ENCODE measurements around the gene PPEF2. TPM values are rescaled to one million over a fixed set of nuclear protein-coding genes. Genes with fewer than 3 reads are reported as not detected.

The PPEF2 gene
- total RNA-seq, 1 donor from 2014 or later = 0.07 TPM

GRCh38 chr4:75921910-75922309 lies 19.7 kb upstream of the PPEF2 start:
- no peaks in the 10 kb centered on the region for H4K20me1 ChIP-seq (ENCODE audit: low read depth)
- no peak overlapping the region for H3K4me2 ChIP-seq
- H3K27me3 ChIP-seq = no peaks in the 10 kb centered on the region
- no peaks in the 10 kb centered on the region for H3K9me3 Mint-ChIP-seq
- no peak overlapping the region for H3K27ac ChIP-seq
- no peak for DNase-seq (ENCODE audit: low spot score)
- TF ChIP-seq EZH2 (IDR thresholded peaks at IDR 0.05) (no peak), EZH2phosphoT487 (IDR thresholded peaks at IDR 0.05) (no peak), CTCF (IDR thresholded peaks at IDR 0.05) (no peak)
- H3K36me3 Mint-ChIP-seq = peaks cover 2% of the 10 kb centered on the region
- H3K4me3 Mint-ChIP-seq = no peak overlapping the region
- no peaks in the 10 kb centered on the region for H3K4me1 ChIP-seq
- H3K9ac ChIP-seq = no peak overlapping the region
- no peak overlapping the region for H3K27ac Mint-ChIP-seq
- H3K79me2 ChIP-seq (ENCODE audit: low read depth) = no peaks in the 10 kb centered on the region
- H3K4me3 ChIP-seq = no peak overlapping the region
- peaks cover 3% of the 10 kb centered on the region for H3K4me1 Mint-ChIP-seq
- H3K36me3 ChIP-seq = no peaks in the 10 kb centered on the region
- H3K27me3 Mint-ChIP-seq (ENCODE audit: insufficient read depth, low read depth) = peaks cover 2% of the 10 kb centered on the region
- no peaks in the 10 kb centered on the region for H3K9me3 ChIP-seq (ENCODE audit: low read depth)
- no peak overlapping the region for H2AFZ ChIP-seq (replicated peaks)
- no peaks in the 10 kb centered on the region for H3F3A ChIP-seq (ENCODE audit: low read depth)

GRCh38 chr4:75920327-75920726 lies 18.1 kb upstream of the PPEF2 start:
- Histone ChIP-seq H3K27ac (no peak overlapping the region), H3K4me3 (no peak overlapping the region), H3F3A (ENCODE audit: low read depth) (no peaks in the 10 kb centered on the region), H3K4me1 (peaks cover 4% of the 10 kb centered on the region), H3K4me2 (no peak overlapping the region), H3K27me3 (no peaks in the 10 kb centered on the region), H4K20me1 (ENCODE audit: low read depth) (no peaks in the 10 kb centered on the region), H2AFZ (replicated peaks) (no peak overlapping the region), H3K36me3 (no peaks in the 10 kb centered on the region), H3K9me3 (ENCODE audit: low read depth) (no peaks in the 10 kb centered on the region), H3K9ac (no peak overlapping the region), H3K79me2 (ENCODE audit: low read depth) (no peaks in the 10 kb centered on the region)
- no peak for DNase-seq (ENCODE audit: low spot score)
- no peak overlapping the region for H3K27ac Mint-ChIP-seq
- no peak overlapping the region for H3K4me3 Mint-ChIP-seq
- no peaks in the 10 kb centered on the region for H3K9me3 Mint-ChIP-seq
- no peak for TF ChIP-seq CTCF (IDR thresholded peaks at IDR 0.05)
- no peak for TF ChIP-seq EZH2phosphoT487 (IDR thresholded peaks at IDR 0.05)
- no peak for TF ChIP-seq EZH2 (IDR thresholded peaks at IDR 0.05)
- H3K4me1 Mint-ChIP-seq = peaks cover 8% of the 10 kb centered on the region
- peaks cover 2% of the 10 kb centered on the region for H3K27me3 Mint-ChIP-seq (ENCODE audit: insufficient read depth, low read depth)
- peaks cover 2% of the 10 kb centered on the region for H3K36me3 Mint-ChIP-seq

- Histone ChIP-seq H3K36me3 (no peaks in the 10 kb centered on the region), H3K9ac (no peak overlapping the region), H2AFZ (replicated peaks) (no peak overlapping the region), H3K9me3 (ENCODE audit: low read depth) (no peaks in the 10 kb centered on the region), H4K20me1 (ENCODE audit: low read depth) (no peaks in the 10 kb centered on the region), H3K27me3 (no peaks in the 10 kb centered on the region), H3K27ac (no peak overlapping the region), H3K4me1 (peaks cover 4% of the 10 kb centered on the region), H3K4me2 (no peak overlapping the region), H3K4me3 (no peak overlapping the region), H3F3A (ENCODE audit: low read depth) (no peaks in the 10 kb centered on the region), H3K79me2 (ENCODE audit: low read depth) (no peaks in the 10 kb centered on the region)
- no peak for DNase-seq (ENCODE audit: low spot score)
- TF ChIP-seq EZH2 (IDR thresholded peaks at IDR 0.05) = no peak
- TF ChIP-seq EZH2phosphoT487 (IDR thresholded peaks at IDR 0.05) = no peak
- TF ChIP-seq CTCF (IDR thresholded peaks at IDR 0.05) = no peak
- H3K27me3 Mint-ChIP-seq (ENCODE audit: insufficient read depth, low read depth) = peaks cover 2% of the 10 kb centered on the region
- no peak overlapping the region for H3K4me3 Mint-ChIP-seq
- H3K4me1 Mint-ChIP-seq = peaks cover 8% of the 10 kb centered on the region
- no peak overlapping the region for H3K27ac Mint-ChIP-seq
- peaks cover 2% of the 10 kb centered on the region for H3K36me3 Mint-ChIP-seq
- no peaks in the 10 kb centered on the region for H3K9me3 Mint-ChIP-seq
Observed at GRCh38 chr4:75919920-75920319, 17.7 kb upstream of the PPEF2 start.

All from neural progenitor cell (in vitro differentiated cells).